OCI-LY7 (cell line): Measurements from ENCODE around the gene CRADD. TPM values are rescaled to one million over a fixed set of nuclear protein-coding genes. Genes with fewer than 3 reads are reported as not detected.

Experiments used
- BruUV-seq: library from RNA; stranded (reverse); fragments of 400-500 nt; replicated peaks from 2 replicates; lab custom pipeline; 2021; lab: Mats Ljungman, UMichigan
- CTCF ChIA-PET: fragments of 300-600 bp; sonication (Branson Sonifier 250); formaldehyde crosslinking; loops from one replicate; lab custom pipeline; 2022; ENCODE audit warnings: antibody characterized with exemption; ENCODE audit not compliant: unreplicated experiment; lab: Charles Lee
- POLR2A ChIA-PET: fragments of 300-600 bp; sonication (Branson Sonifier 250); formaldehyde crosslinking; loops from one replicate; lab custom pipeline; 2022; ENCODE audit warnings: antibody characterized with exemption; lab: Charles Lee
- DNase-seq: peaks from one replicate; pipeline ENCODE4 v3.0.0-alpha.2; 2015; ENCODE audit warnings: low spot score
- H2AFZ ChIP-seq: fragments of 200-600 bp; sonication (generic), shearing (Covaris generic); 2 replicates; pipeline ENCODE4 v1.6.1; 2014; ENCODE audit warnings: mild to moderate bottlenecking, antibody characterized with exemption, low read length, moderate library complexity
- H3K27ac ChIP-seq: fragments of 200-600 bp; sonication (generic); 2 replicates; pipeline ENCODE4 v1.5.1; 2014; ENCODE audit warnings: mixed run types, low read depth, mild to moderate bottlenecking, moderate library complexity, low read length, inconsistent platforms; ENCODE audit not compliant: poor library complexity, severe bottlenecking
- H3K36me3 ChIP-seq: fragments of 200-600 bp; sonication (generic); 2 replicates; pipeline ENCODE4 v1.6.1; 2014; ENCODE audit warnings: mild to moderate bottlenecking, antibody characterized with exemption, low read length, moderate library complexity, mixed read lengths; ENCODE audit not compliant: insufficient read depth
- H3K4me1 ChIP-seq: fragments of 200-600 bp; sonication (generic); 2 replicates; pipeline ENCODE4 v1.5.1; 2014; ENCODE audit warnings: mild to moderate bottlenecking, low read length; ENCODE audit not compliant: insufficient read depth, poor library complexity, severe bottlenecking
- H3K4me2 ChIP-seq: fragments of 200-600 bp; sonication (generic); 2 replicates; pipeline ENCODE4 v1.6.1; 2014; ENCODE audit warnings: mild to moderate bottlenecking, low read length
- H3K4me3 ChIP-seq: fragments of 200-600 bp; sonication (generic); 2 replicates; pipeline ENCODE4 v1.5.1; 2014; ENCODE audit warnings: mild to moderate bottlenecking, low read depth, low read length; ENCODE audit not compliant: poor library complexity, severe bottlenecking
- H3K79me2 ChIP-seq: fragments of 200-600 bp; sonication (generic); 2 replicates; pipeline ENCODE4 v1.6.1; 2016; ENCODE audit warnings: low read depth, mild to moderate bottlenecking, low read length, moderate library complexity, mixed read lengths; ENCODE audit not compliant: insufficient read depth
- H3K9me2 ChIP-seq: fragments of 200-600 bp; sonication (generic); 2 replicates; pipeline ENCODE4 v1.6.1; 2016; ENCODE audit warnings: mild to moderate bottlenecking, low read length, mixed read lengths; ENCODE audit not compliant: insufficient read depth
- H3K9me3 ChIP-seq: fragments of 200-600 bp; sonication (generic); 2 replicates; pipeline ENCODE4 v1.6.1; 2014; ENCODE audit warnings: mild to moderate bottlenecking, mixed run types, low read length, mixed read lengths
- H4K20me1 ChIP-seq: fragments of 200-600 bp; sonication (generic); 2 replicates; pipeline ENCODE4 v1.6.1; 2014; ENCODE audit warnings: mild to moderate bottlenecking, antibody characterized with exemption, low read length, moderate library complexity, mixed read lengths; ENCODE audit not compliant: insufficient read depth
- EZH2phosphoT487 ChIP-seq: fragments of 200-600 bp; sonication (generic); IDR thresholded peaks from 2 replicates; pipeline ENCODE4 v1.6.1; 2018; ENCODE audit warnings: low read depth, borderline replicate concordance, mild to moderate bottlenecking, mixed run types, antibody characterized with exemption, low read length, moderate library complexity, mixed read lengths
- intact Hi-C: fragments of 100-400 bp; cut with micrococcal nuclease; formaldehyde crosslinking; loops from one replicate; pipeline ENCODE4 v1.10.0; 2022; ENCODE audit not compliant: unreplicated experiment
- total RNA-seq, 2 experiments: library from RNA; depleted of rRNA in 1 of 2; stranded (reverse); fragments of >200 nt in 1 of 2; shearing (Covaris generic) in 1 of 2; gene quantifications; 2 replicates each; pipeline ENCODE4 v1.2.3, GENCODE V29; 2014 to 2022
- TF ChIP-seq, protein P1 (sequence below): fragments of 200-600 bp; sonication (generic); conservative IDR thresholded peaks from 2 replicates; pipeline ENCODE4 v1.5.1; 2014; ENCODE audit warnings: mild to moderate bottlenecking, antibody characterized with exemption, low read length, moderate library complexity, mixed read lengths

CRADD gene
- total RNA-seq, 2 experiments from 2014 or later = 10.5 to 16.8 TPM

DNA sequence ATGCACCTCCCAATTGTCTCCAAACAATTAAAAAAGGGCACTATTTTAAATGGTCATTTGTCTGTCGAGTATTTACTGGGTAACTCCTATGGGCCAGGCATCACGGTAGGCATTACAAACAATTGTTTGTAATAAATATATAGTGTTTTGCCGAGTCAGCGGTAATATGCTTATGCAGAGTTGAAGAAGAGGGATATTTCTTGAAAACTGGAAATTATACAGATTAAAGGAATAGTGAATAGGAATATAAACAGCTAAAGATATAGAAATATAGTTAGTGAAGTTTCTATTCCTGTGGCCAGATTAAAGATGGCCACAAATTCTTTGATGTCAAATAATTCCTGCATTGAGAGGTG is 13.5 kb upstream of the CRADD start:
- H3K79me2 ChIP-seq = no peaks in the 10 kb centered on the region
- H3K4me2 ChIP-seq = no peak overlapping the region
- no peaks in the 10 kb centered on the region for H3K36me3 ChIP-seq
- no TSS peak for BruUV-seq
- H3K27ac ChIP-seq = no peak overlapping the region
- ChIA-PET CTCF (no interaction called here), POLR2A (no interaction called here)
- intact Hi-C loops = no loop called here
- H3K9me3 ChIP-seq = no peaks in the 10 kb centered on the region
- no peak for TF ChIP-seq EZH2phosphoT487
- TF ChIP-seq, protein P1, sequence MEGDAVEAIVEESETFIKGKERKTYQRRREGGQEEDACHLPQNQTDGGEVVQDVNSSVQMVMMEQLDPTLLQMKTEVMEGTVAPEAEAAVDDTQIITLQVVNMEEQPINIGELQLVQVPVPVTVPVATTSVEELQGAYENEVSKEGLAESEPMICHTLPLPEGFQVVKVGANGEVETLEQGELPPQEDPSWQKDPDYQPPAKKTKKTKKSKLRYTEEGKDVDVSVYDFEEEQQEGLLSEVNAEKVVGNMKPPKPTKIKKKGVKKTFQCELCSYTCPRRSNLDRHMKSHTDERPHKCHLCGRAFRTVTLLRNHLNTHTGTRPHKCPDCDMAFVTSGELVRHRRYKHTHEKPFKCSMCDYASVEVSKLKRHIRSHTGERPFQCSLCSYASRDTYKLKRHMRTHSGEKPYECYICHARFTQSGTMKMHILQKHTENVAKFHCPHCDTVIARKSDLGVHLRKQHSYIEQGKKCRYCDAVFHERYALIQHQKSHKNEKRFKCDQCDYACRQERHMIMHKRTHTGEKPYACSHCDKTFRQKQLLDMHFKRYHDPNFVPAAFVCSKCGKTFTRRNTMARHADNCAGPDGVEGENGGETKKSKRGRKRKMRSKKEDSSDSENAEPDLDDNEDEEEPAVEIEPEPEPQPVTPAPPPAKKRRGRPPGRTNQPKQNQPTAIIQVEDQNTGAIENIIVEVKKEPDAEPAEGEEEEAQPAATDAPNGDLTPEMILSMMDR = no peak
- no peaks in the 10 kb centered on the region for H3K9me2 ChIP-seq
- H4K20me1 ChIP-seq = no peaks in the 10 kb centered on the region
- H3K4me1 ChIP-seq = peaks cover 5% of the 10 kb centered on the region
- no peak for DNase-seq
- no peak overlapping the region for H2AFZ ChIP-seq
- no peak overlapping the region for H3K4me3 ChIP-seq

DNA sequence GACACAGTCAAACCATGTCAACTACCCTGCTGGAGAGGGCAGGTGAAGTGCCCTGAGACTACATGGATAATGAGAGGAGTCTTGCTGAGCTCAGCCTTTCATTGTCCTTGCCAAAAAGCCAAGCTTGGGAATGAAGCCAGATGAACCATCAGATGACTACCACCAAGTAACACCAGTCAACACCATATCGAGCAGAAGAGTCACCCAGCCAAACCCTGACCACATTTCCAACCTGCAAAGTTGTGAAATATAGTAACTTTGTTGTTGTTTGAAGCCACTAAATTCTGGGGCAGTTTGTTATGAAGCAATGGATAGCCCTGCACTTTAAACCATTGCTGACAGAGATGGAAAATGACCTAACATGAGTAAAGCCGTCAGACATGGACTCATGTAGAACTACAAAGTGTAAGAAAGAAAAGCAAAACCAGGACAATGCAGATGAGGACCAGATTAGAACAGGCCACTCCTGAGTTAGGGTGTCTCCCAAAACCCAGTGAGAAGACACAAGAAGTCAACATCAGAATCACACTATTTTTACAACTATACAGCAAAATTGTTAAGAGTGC is 12.5 kb upstream of the CRADD start:
- BruUV-seq = no TSS peak
- intact Hi-C loops = no loop called here
- Histone ChIP-seq H3K27ac (no peak overlapping the region), H2AFZ (no peak overlapping the region), H3K9me3 (no peaks in the 10 kb centered on the region), H3K9me2 (no peaks in the 10 kb centered on the region), H3K79me2 (no peaks in the 10 kb centered on the region), H3K4me1 (peaks cover 5% of the 10 kb centered on the region), H3K4me3 (no peak overlapping the region), H3K36me3 (no peaks in the 10 kb centered on the region), H3K4me2 (no peak overlapping the region), H4K20me1 (no peaks in the 10 kb centered on the region)
- POLR2A ChIA-PET = interaction anchor here (0.6 kb wide), 1 partner anchor 356 kb away, joined by 4 read pairs; no protein-coding TSS in a partner anchor
- TF ChIP-seq, protein P1 = no peak
- TF ChIP-seq EZH2phosphoT487 = no peak
- DNase-seq = no peak
- CTCF ChIA-PET = no interaction called here

DNA sequence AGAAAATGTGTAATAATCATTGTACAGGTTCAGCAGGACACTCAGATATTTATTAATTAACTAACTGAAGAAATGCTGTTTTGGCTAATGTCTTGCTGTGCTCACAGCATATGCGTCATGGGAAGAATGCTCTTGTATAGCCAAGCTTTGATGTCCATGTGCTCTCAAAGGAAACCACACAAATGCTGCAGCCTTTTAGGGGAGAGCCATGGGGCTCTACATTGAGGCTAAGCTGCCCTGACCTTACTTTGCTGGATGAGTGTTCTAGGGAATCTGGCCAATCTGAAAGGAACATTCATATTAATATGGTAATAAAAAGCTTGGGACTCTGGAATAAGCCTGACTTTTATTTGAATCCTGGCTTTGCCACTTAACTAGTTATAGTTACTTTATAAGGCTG is 9.5 kb upstream of the CRADD start:
- Histone ChIP-seq H3K4me2 (no peak overlapping the region), H3K36me3 (no peaks in the 10 kb centered on the region), H3K27ac (no peak overlapping the region), H3K79me2 (no peaks in the 10 kb centered on the region), H3K9me2 (no peaks in the 10 kb centered on the region), H3K4me3 (no peak overlapping the region), H2AFZ (no peak overlapping the region), H3K4me1 (no peaks in the 10 kb centered on the region), H3K9me3 (no peaks in the 10 kb centered on the region), H4K20me1 (no peaks in the 10 kb centered on the region)
- POLR2A ChIA-PET = interaction anchor here (0.5 to 1.0 kb wide), 2 partner anchors 24 to 33 kb away, joined by 3 read pairs; no protein-coding TSS in a partner anchor
- CTCF ChIA-PET = no interaction called here
- intact Hi-C loops = no loop called here
- no TSS peak for BruUV-seq
- no peak for TF ChIP-seq EZH2phosphoT487
- TF ChIP-seq, protein P1 = no peak
- DNase-seq = no peak
